GM18873 (cell line): ENCODE results near the gene ATP6V1C2.

Experiments
- ATAC-seq: cut with Tn5 transposase; IDR thresholded peaks from one replicate; pipeline ENCODE4 v1.9.1; 2021; ENCODE audit warnings: mild to moderate bottlenecking, moderate library complexity, moderate number of reproducible peaks; ENCODE audit not compliant: unreplicated experiment, low FRiP score

ATP6V1C2 gene

GRCh38 chr2:10722252-10722825 lies 909 bp downstream of the ATP6V1C2 start:
- ATAC-seq, result no peak

DNA sequence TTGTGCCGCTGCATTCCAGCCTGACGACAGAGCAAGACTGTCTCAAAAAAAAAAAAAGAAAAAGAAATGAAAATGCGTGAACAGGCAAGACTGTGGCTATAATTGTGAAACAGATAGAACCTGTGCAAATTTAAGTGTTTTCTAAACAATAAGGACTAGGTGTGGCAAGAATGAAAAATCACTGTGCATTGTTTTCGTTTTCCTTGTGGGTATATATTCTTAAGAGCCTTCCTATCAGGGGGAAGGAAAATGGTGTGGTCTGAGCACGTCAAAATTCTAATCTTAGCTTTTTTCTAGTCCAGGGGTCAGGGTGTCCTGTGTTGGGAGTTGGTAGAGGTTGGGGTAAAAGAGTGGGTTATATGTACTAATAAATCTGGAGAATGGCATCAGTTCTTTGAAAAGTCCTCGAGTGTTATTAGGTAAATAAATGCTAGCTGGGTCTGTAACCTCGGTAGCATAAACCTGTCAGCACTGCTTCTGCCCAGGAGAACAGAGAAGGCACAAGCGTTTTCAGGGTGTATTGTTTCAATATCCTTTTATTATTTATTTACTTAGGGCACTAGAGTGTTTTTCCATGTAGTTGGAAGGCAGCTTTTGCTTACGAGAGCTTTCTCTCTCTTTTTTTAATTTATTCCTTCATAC lies 11.6 kb downstream of the ATP6V1C2 start:
- no peak for ATAC-seq

DNA sequence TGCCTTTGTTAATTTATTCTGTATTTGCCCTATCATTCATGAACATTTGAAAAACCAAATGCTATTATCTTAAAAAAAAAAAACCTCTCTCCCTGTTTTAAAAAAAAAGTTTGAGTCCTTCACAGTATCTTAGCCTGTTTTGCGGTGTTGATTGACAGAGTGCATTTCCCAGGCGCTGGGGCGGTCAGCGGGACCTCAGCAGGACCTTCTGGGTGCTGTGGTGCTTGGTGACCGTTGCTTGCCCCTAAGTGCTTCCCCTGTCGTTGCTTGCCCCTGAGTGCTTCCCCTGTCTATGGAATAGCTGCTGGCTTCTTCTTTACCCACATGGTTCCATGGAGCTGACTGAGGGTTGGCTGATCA lies 12.1 kb downstream of the ATP6V1C2 start:
- no peak for ATAC-seq

- no peak for ATAC-seq
Measured at GRCh38 chr2:10733980-10734379, 12.6 kb downstream of the ATP6V1C2 start.

DNA sequence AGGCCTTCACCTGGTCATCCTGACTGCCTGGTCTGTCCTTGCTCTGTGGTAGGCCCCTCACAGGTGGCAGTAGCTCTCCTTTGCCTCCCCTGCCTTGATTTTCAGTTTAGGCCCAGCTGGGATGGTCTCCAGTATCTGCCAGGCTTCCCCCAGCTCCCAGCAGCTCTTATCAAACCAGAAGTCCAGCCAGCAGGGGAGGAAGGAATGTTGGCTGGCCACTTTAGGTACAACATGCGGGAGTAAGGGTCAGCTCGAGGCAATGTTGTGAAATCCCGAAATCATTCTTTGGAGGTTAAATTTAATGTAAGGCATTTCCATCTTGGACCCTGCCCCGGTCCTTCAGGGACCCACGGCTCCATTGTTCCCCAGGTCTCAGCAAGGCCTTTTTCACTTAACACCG lies 16.8 kb downstream of the ATP6V1C2 start:
- no peak for ATAC-seq

DNA sequence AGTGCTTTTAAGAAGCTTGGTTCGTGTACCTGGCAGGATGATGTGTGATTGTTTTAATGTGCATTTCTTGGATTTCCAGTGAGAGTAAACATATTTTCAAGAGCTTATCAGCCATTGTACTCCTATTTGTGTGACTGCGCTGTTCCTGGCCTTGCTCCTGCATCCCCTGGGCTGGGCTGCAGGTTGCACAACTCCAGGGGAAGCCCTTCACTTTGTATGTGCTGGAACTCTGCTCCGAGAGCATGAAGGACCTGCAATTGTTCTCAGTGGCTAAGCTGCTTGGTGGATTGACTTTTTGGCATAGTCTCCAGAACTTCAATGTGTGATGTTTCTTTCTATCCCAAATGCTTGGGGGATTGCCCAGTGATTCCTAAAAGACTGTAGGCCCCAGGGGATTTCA lies 18.8 kb downstream of the ATP6V1C2 start:
- ATAC-seq, result no peak

DNA sequence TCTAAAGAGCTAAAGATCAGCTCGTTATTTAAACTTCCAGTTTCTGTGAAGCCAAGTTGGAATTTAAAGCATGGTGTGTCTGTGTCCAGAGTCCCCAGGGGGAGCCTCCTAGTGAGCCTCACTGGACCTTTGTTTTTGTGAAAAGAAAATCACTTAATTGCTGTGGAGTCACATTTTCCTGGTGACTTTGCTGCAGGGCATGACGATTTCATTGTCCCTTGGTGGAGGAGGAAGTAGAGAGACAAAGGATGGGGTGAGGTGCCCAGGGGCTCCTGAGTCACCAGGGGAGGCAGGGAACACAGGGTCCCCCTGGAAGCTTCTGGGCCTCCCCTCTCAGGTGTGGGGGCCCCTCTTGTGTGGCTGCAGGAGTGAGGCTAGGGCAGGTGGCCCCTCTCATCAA lies 19.7 kb downstream of the ATP6V1C2 start:
- no peak for ATAC-seq

DNA sequence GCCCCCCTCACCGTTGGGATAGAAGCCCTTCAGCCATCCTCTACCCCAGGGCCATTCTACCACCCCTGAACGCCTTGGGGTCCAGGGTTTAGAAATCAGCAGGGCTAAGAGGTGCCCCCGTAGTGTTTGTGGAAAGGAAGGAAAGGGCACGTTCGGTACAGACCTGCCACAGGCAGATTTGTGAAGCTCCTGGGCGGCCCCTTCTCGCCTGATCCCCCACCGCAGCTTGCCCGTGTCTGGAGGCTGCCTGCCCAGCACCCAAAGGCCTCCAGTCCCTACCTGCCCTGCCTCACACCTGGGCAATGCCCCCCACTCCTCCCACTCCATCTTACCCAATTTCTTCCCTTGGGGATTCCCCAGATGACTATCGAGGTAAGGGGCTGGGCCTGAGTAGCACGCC lies 21.2 kb downstream of the ATP6V1C2 start:
- no peak for ATAC-seq

GRCh38 chr2:10750610-10751009 lies 29.2 kb downstream of the ATP6V1C2 start:
- ATAC-seq, result no peak

GRCh38 chr2:10752236-10752635 lies 30.8 kb downstream of the ATP6V1C2 start:
- no peak for ATAC-seq

- ATAC-seq, result no peak
Measured at GRCh38 chr2:10753156-10753555, 31.7 kb downstream of the ATP6V1C2 start.

DNA sequence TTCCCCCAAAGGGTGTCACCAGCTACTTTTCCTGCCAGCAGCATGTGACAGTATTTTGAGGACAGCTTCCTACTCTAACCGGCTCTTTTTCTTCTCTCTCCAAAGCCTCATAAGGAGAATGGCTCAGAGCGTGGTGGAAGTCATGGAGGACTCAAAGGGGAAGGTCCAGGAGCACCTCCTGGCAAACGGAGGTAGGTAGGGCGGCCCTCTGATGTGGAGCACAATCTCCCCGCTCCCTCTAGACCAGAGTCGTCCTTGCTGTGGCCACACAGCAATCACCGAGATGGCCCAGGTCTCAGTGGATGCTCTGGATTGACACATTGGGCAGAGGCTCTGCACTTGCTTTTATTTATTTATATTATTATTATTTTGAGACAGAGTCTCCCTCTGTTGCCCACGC lies 32.4 kb downstream of the ATP6V1C2 start:
- no peak for ATAC-seq

DNA sequence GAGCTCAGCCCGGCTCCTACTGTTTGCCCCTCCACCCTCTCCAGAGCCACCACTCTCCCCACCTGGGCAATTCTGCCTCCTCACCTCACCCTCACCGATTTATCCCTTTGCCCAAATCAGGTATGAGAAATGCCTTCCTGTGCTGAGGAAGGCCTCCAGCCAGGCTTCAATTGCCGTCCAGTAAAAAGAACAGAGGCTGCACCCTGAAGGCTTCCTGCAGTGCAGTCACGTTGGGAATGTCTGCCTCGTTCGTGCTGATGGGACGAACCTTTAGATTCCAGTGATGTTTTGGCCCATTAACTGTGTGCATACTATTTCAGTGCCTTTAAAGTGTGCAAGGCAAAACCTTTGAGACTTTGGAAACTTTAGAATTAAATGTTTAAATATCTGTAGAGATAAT lies 34.2 kb downstream of the ATP6V1C2 start:
- no peak for ATAC-seq

GRCh38 chr2:10757814-10758286 lies 36.4 kb downstream of the ATP6V1C2 start:
- ATAC-seq, result no peak

- ATAC-seq, result no peak
Measured at GRCh38 chr2:10759151-10759714, 37.8 kb downstream of the ATP6V1C2 start.

GRCh38 chr2:10760794-10761504 lies 39.5 kb downstream of the ATP6V1C2 start:
- ATAC-seq, result no peak

DNA sequence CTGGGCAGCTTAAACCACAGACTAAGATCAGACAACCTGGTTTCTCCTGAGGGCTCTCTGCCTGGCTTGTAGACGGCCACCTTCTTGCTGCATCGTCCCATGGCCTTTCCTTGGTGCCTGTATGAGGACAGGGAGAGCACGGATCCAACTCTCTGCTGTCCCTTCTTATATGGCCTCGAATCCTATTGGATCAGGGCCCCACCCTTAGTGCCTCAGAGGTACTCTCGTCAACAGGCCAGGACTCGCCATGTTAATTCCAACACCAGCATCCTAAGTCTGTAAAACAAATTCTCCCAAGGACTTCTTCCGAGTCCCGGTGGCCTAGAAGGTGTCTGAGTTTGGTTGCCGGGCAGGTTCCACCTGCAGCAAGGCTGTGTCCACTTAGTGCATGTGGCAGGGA lies 40.2 kb downstream of the ATP6V1C2 start:
- no peak for ATAC-seq

DNA sequence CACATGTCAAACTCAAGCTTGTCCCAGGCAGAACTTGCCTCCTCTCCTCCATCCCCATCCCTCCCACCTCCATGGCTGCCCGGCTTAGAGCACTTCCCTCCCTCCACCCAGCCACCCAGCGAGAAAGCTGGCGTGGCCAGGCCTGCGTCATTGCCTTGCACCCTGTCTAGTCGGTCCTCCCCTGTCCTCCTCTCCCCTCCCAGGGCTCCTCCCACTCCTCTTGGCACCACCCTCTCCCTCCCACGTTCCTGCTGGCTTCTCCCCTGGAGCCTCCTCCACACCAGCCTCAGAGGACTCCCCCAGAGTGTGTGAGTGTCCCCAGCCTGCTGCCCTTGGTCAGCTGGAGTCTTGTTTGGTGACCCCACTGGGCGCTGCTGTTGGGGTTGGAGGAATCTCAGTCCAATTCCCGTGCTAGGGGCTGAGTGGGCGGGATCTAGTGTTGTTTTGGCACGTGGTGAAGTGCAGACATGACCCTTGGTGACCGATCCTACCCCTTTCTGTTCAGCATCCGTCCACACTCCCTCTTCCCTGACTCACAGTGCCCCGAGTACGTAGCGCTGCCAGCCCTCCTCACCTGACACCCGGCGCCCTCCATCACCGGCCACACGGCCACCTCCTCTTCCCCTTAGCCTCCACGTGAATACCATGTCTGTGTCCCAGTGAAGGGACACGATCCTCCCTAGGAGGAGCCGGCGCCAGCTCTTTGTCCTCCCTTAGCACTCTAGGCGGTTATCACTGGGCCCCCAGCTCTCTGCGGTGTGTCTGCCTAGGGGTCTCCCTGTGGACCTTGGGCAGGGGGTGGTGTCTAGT lies 41.4 kb downstream of the ATP6V1C2 start:
- no peak for ATAC-seq

DNA sequence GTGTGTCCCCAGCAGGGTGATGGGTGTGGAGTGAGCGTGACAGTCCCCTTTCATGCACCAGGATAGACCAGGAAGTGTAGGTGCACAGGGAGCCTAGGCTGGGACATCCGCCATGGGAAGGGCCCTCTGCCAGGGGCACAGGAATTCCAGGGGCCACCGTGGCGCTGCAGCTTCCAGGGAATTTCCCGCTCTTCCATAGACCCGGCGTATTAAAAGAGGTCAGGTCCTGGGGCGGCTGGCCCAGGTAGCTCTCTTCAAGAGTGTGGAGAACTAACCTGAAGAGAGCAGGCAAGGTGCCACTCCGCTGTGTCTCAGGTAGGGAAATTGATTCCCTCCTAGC lies 42.0 kb downstream of the ATP6V1C2 start:
- ATAC-seq, result no peak

DNA sequence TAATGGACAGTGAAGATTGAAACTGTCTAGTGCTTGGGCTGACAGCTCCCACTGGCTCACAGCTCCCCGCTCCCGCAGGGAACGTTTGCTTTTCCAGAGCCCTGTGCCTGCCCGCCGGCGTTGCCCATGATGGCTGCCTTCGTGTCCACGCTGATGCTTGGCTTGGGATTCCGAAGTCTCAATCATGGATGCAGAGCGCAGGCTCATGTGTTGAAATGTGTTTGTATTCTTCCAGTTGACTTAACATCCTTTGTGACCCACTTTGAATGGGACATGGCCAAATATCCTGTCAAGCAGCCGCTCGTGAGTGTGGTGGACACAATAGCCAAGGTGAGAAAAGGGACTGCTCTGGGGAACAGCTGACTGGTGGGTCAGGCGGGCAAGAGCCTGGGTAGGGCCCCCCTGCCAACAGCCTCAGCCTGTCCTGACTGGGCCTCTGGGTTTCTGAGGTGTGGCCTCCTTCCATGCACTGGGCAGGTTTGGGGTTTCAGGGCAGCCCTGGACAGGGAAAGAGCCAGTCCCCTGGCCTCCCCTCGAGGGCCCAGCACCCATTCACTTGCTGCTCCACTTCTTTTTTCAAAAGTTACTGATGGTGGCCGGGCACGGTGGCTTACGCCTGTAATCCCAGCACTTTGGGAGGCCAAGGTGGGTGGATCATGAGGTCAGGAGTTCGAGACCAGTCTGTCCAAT lies 42.8 kb downstream of the ATP6V1C2 start:
- ATAC-seq, result no peak
